ENCODE results near the gene PSD2.

- TF ChIP-seq, protein P1, sequence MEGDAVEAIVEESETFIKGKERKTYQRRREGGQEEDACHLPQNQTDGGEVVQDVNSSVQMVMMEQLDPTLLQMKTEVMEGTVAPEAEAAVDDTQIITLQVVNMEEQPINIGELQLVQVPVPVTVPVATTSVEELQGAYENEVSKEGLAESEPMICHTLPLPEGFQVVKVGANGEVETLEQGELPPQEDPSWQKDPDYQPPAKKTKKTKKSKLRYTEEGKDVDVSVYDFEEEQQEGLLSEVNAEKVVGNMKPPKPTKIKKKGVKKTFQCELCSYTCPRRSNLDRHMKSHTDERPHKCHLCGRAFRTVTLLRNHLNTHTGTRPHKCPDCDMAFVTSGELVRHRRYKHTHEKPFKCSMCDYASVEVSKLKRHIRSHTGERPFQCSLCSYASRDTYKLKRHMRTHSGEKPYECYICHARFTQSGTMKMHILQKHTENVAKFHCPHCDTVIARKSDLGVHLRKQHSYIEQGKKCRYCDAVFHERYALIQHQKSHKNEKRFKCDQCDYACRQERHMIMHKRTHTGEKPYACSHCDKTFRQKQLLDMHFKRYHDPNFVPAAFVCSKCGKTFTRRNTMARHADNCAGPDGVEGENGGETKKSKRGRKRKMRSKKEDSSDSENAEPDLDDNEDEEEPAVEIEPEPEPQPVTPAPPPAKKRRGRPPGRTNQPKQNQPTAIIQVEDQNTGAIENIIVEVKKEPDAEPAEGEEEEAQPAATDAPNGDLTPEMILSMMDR (IDR thresholded peaks at IDR 0.05): no peak
- no peak for TF ChIP-seq EZH2 (IDR thresholded peaks at IDR 0.05; ENCODE audit: borderline replicate concordance, insufficient read depth, low read depth, low read length, poor library complexity, severe bottlenecking)
Measured at GRCh38 chr5:139797856-139798510, 2.4 kb downstream of the PSD2 start.
